Right lobe of liver (tissue), 4 donors: ENCODE measurements around the gene PHEX.

ENCODE experiments used
- CTCF ChIP-seq, 4 donors: fragments of 200-600 bp in 3 of 4; fragments of 450-650 bp in 1 of 4; IDR thresholded peaks; one replicate each; pipeline versions ENCODE4 v1.5.1 to v1.8.0; 2016 to 2022; ENCODE audit warnings: antibody characterized with exemption in 4 of 4, mild to moderate bottlenecking in 2 of 4
- POLR2A ChIP-seq: fragments of 450-650 bp; IDR thresholded peaks from one replicate; pipeline ENCODE4 v1.6.1; 2017; ENCODE audit warnings: antibody characterized with exemption, mild to moderate bottlenecking
- donor health status: DM: no; HTN: no; CAD: no.
- donor health status: DM: no; HTN: no; CAD: no.
- donor health status: DM: no; HTN: yes; CAD: no.

GRCh38 chrX:22118161-22118830 is 86.2 kb downstream of the PHEX start:
- no peak for TF ChIP-seq CTCF (IDR thresholded peaks at IDR 0.05)
- no peak for TF ChIP-seq POLR2A
